ENCODE results near the gene CDKL5.

CDKL5 gene

GRCh38 chrX:18649498-18649951, 224.1 kb downstream of the CDKL5 start:
- no peak for DNase-seq (ENCODE audit: low spot score)

- no peak for DNase-seq (ENCODE audit: low spot score)
Observed at GRCh38 chrX:18650662-18651061, 225.3 kb downstream of the CDKL5 start.

GRCh38 chrX:18652636-18653035, 227.2 kb downstream of the CDKL5 start:
- no peak for DNase-seq (ENCODE audit: low spot score)

- no peak for DNase-seq (ENCODE audit: low spot score)
Observed at GRCh38 chrX:18654875-18655836, 229.7 kb downstream of the CDKL5 start.

- DNase-seq (ENCODE audit: low spot score), result no peak
Observed at GRCh38 chrX:18661273-18661672, 235.9 kb downstream of the CDKL5 start.

GRCh38 chrX:18664947-18665346, 239.5 kb downstream of the CDKL5 start:
- DNase-seq (ENCODE audit: low spot score), result no peak

DNA sequence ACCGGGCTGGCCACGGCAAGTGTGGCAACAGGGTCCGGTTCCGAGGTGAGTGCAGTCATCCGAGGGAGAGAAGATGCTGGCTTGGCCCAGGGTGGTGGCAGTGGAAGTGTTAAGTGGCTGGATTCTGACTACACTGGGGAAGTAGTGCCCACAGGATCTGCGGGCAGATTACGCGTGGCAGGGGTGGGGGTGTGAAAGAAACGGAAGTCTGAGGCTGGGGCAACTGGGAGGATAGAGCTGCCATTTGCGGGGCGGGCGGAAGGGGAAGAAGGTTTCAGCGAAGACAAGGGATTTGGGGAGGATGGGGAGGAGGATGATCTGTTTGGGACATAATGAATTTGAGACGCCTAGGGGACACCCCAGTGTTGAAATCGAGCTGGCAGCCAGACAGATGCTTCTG, 241.2 kb downstream of the CDKL5 start:
- DNase-seq (ENCODE audit: low spot score), result no peak

- no peak for DNase-seq (ENCODE audit: low spot score)
Observed at GRCh38 chrX:18668071-18668835, 242.8 kb downstream of the CDKL5 start.

DNA sequence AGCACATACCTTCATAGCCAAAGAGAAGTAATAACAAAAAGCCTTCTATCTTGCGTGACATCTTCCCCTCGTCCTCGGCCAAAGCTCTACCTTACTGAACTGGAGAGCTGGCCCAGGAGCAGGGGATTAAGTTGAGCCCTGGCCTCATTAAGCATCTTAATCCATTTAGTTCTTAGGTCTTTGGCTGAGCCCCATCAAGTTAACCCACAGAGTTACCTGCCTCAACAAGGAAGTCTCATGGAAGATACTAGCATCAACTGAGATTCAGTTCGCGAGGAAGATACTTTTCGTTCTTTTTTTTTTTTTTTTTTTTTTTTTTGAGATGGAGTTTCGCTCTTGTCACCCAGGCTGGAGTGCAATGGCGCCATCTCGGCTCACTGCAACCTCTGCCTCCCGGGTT, 246.6 kb downstream of the CDKL5 start, which contains the start of gene RS1:
Gene RS1, minus strand, starts transcription at position 101 of the 400 bp plus-strand sequence. Its CDS starts 40 bp downstream, at position 61.
- no peak for DNase-seq (ENCODE audit: low spot score)

- DNase-seq (ENCODE audit: low spot score), result no peak
Observed at GRCh38 chrX:18674417-18674787, 249.0 kb downstream of the CDKL5 start.

DNA sequence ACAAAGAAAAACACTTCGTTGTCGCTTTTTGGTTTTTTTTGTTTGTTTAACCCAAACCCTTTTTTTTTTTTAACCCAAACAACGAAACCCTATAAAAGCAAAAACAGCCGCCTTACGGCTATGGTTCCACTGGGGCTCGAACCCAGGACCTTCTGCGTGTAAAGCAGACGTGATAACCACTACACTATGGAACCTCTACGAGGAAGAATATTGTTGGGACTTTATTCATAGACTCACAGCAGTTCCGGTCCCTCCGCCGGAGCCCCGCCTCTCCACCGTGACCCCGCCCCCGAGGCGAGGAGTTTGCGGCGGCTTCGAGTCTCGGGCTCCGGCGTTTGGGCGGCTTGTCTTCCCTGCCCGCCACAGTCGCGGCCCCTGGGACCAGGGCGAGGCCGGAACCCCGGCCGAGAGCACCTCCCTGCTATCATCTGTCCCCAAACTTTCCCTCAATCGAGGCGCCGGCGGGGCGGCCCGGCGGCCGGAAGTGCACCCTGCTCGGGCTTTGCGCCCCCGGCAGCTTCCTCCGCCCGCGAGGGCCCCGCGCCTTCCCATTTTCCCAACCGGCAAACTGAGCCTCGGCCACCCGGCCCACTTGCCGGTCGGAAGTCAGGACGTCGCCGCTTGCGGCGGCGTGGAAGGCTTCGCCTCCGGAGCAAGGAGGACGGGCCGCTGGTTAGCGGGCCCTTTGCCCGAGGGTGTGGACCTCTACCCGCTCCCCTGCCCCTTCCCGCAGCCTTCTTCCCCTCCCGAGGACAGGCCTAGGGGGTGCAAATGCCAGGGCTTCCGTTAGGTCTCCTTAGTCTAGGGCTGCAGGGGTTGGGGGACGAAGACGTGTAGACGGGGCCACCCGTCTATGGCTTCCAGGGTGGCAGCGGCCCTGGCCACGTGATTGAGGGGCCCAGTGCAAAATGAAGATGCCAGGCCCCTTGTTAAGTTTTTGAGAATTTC, 249.7 kb downstream of the CDKL5 start:
- peak; percentile 64 for DNase-seq (ENCODE audit: low spot score)

- no peak for DNase-seq (ENCODE audit: low spot score)
Observed at GRCh38 chrX:18676050-18676449, 250.6 kb downstream of the CDKL5 start.

GRCh38 chrX:18676470-18676869, 251.1 kb downstream of the CDKL5 start:
- no peak for DNase-seq (ENCODE audit: low spot score)

DNA sequence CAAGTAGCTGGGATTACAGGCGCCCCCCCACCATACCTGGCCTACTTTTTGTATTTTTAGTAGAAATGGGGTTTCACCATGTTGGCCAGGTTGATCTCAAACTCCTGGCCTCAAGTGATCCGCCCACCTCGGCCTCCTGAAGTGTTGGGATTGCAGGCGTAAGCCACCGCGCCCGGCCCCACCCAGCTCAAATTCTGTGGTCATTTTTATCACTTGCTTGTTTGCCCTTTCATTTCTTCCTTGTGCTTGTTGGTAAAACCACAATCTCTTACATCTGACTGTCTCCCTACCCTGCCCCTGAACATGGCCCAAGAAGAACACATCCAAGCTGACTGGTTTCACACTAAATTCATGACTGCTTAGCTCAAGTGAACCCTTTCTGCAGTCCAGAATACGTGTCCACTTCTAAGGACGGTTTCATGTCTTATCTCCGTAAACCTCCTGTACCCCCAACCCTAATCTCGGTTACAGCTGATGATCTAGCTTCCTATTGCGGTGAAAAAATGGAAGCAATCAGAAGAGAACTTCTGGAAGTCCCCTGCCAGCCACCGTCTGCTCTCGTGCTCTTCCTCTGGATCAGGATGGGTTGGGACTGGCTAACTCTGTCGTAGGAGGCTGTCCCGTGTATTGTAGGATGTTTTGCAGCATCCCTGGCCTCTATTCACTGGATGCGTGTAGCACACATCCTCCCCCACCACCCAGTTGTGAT, 251.9 kb downstream of the CDKL5 start:
- peak; percentile 26 for DNase-seq (ENCODE audit: low spot score)

DNA sequence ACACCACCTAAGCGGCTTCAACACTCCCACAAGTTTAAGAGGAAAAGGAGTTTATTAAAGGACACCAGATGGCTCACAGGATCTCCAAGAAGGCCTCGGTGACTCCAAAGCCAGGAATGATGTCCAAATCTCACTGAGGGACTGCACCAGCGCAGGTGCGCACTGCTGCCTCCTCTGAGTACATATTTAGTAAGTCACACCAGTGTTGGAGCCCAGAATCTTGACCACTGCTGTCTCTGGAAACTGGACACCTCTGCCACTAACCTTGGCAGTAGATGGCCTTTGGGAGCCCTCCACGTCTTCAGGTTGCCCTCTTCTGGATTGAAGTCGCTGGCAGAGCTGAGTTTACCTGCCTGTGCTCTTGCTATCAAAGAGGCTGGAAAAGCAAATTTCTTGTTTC, 256.6 kb downstream of the CDKL5 start:
- no peak for DNase-seq (ENCODE audit: low spot score)

DNA sequence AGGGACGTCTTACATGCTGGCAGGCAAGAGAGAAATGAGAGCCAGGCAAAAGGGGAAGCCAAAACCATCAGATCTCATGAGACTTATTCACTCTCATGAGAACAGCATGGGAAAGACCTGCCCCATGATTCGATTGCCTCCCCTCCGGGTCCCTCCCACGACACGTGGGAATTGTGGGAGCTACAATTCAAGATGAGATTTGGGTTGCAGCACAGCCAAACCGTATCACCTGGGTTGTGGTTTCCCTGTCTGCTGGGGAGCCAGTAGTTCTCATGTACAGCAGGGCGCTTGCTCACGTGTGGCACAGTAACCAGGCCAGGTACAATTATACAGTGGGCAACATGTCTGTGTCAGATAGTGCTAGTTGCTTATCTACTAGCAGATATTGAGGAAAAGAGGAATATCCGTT, 257.6 kb downstream of the CDKL5 start:
- no peak for DNase-seq (ENCODE audit: low spot score)

DNA sequence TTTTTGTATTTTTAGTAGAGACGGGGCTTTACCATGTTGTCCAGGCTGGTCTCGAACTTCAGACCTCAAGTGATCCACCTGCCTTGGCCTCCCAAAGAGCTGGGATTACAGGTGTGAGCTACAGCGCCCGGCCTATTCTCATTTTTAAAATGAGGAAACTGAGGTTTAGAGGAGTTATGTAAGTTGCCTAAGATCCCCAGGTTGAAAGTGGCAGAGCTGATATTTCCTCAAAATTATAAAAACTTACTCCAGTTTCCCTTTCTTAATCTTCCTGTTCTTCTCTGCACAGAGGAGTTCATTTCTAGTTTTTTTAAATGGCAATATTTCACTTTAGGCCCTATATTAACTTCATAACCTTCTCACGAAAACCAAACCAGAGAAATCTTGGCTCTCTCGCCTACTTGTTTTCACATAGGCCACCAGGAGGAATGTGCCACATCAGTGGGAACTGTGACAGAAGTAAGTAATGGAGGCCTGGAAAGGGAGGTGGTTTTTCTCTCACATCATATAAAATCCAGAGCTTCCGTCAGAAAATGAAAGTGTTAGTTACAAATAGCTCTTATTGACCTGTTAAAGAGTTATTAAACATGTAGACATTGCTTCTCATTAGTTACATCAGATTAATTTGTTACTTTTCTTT, 262.6 kb downstream of the CDKL5 start:
- DNase-seq (ENCODE audit: low spot score), result no peak

DNA sequence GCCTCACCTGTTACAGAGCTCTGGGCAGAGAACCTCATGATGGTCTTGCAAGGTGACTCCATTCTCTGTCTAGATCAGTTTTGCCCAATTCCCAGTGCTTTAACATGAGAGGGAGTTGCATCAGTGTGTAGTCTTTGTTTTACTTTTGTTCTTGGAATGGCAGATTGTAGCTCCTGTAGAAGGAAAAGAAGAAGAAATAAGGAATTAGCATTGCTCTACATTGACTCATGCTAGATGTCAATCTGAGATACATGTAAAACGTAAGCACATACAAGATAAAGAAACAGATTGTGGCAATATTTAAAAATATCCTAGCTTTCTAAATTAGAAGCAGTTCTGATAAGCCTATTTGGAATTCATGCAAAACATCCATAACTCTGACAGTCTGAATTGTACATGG, 266.0 kb downstream of the CDKL5 start:
- no peak for DNase-seq (ENCODE audit: low spot score)

DNA sequence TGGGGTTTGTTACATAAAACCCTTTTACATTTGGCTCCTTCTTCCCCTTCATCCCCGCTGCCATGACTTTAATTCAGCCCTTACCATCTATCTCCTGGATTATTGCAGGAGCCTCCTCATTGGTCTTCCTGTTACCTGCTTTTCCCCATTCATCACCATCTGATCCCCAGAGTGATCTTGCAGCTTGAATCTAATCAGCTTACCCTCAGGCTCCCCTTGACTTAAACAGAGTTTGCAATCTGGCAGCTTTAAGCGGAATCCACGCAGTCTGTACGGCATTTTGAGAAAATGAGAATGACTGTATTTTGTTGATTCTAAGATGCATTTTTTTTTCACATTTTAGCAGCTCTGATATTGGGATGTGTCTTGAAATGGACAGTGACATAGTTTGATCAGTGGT, 267.1 kb downstream of the CDKL5 start:
- DNase-seq (ENCODE audit: low spot score), result no peak

DNA sequence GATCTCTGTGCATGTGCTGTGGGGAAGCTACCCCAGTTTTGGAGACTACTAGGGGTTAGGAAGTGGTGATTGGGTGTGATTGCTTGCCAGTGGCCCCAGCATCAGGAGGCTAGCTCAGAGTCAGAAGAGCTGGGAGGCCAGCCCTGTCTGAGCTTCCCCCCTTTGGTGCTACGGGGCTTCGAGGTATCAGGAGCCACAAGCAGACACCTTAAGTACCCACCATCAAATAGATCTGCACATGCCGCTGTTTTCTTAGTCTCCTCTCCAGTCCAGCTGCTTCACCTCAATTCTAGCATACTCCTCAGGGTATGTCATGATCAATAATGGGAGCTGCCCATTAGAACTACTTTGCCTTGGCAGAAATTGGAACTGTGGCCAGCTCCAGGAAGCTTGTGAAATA, 271.2 kb downstream of the CDKL5 start:
- no peak for DNase-seq (ENCODE audit: low spot score)

Data from LoVo (cell line).